HG02763 (cell line): ENCODE measurements around the gene PCGF6.
"Not testable (repeated sequence)": the region's sequence is repeated elsewhere in the genome, so short reads cannot be mapped to it uniquely, and the experiment has no call there.

Source experiments
- ATAC-seq: cut with Tn5 transposase; IDR thresholded peaks from one replicate; pipeline ENCODE4 v1.9.1; 2021; ENCODE audit warnings: mild to moderate bottlenecking, moderate library complexity; ENCODE audit not compliant: unreplicated experiment

The PCGF6 gene, protein sequence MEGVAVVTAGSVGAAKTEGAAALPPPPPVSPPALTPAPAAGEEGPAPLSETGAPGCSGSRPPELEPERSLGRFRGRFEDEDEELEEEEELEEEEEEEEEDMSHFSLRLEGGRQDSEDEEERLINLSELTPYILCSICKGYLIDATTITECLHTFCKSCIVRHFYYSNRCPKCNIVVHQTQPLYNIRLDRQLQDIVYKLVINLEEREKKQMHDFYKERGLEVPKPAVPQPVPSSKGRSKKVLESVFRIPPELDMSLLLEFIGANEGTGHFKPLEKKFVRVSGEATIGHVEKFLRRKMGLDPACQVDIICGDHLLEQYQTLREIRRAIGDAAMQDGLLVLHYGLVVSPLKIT

DNA sequence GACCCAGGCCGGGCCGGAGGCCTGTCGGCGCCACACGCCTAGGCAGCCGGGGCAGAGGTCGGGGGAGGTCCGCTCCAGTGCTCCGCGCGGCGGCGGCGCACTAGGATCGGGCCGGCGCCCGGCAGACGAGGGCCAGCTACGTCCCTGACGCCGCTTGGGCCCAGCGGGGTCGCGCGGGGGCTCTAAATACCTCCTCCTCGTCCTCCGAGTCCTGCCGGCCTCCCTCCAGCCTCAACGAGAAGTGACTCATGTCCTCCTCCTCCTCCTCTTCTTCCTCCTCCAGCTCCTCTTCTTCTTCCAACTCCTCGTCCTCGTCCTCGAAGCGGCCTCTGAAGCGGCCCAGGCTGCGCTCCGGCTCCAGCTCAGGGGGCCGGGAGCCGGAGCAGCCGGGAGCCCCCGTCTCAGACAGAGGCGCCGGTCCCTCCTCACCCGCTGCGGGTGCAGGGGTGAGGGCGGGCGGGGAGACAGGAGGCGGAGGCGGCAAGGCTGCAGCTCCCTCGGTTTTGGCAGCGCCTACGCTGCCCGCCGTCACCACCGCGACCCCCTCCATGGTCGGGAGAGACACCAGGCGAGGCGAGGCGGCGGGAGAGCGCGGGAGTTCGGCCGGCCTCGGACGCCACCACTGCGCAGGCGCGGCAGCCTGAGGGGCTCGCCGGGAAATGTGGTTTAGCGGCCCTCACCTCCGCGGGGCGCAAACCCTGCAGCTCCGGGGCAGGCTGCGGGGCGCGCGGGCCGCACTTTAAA is at the start of gene PCGF6:
Gene PCGF6 (minus strand): TSS at position 624 of the 744 bp plus-strand sequence. CDS start 74 bp downstream, at position 550.
- peak; percentile 73 for ATAC-seq

DNA sequence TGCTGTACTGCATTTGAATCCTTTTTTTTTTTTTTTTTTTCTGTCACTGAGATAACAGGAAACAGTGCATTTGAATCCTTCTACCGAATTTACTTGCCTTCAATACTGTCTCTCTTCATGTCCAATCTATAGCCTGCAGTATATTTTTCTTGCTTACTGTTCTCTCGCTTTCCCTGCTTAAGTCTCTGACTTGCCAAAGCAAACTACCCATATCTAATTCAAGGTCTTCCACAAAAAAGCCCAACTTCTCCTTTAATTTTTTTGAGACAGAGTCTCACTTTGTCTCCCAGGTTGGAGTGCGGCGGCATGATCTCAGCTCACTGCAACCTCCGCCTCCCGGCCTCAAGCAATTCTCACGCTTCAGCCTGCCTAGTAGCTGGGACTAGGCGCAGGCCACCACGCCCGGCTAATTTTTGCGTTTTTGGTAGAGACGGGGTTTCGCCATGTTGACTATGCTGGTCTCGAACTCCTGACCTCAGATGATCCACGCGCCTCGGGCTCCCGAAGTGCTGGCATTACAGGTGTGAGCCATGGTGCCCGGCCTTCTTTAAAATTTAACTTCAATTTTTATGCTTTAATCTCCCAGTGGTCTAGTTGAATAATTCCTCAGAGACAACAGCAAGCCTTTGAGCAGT is 46.4 kb upstream of the PCGF6 start:
- no peak for ATAC-seq

GRCh38 chr10:103396789-103397087 is 45.8 kb upstream of the PCGF6 start:
- ATAC-seq, result no peak

DNA sequence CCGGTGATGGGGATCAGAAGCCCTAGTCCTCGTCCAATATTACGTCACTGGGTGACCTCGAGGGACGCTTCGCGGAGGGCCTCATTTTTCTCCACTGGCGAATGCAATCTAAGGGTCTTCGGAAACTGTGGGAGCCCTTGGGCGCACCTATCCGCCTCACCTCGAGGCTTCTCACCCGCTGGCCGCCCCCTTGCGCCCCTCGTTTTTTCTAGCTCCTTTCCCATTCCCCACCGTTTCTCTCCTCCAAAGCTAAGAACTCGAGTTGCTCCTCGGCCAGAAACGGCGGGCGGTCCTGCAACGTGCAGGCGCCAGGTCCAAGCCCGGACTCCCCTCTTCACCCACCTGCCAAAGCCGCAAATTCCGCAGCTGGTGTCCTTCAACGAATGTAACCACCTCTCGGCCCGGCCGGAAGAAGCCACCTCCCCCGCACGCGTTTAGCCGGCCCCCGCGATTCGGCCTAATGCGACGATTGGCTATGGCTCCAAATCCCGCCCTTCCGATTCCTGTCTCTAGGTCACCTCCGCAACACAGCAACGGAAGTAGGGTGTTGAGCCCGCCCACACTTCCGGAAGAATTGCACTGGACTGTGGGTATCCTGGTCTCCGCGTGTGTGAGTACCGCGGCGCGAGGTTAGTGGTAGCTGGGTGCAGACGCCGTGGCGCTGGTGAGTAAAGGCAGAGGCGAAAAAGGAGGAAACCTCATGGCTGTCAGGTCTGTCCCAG is 45.3 kb upstream of the PCGF6 start, which contains the start of the genes ATP5MK and PDCD11:
Gene ATP5MK (minus strand): TSS at position 409 of the 722 bp plus-strand sequence. CDS start 4,018 bp downstream, outside the sequence.
Gene PDCD11 (plus strand): TSS at position 560 of the 722 bp plus-strand sequence. CDS start 1,801 bp downstream, outside the sequence.
- ATAC-seq, result peak; percentile 97

DNA sequence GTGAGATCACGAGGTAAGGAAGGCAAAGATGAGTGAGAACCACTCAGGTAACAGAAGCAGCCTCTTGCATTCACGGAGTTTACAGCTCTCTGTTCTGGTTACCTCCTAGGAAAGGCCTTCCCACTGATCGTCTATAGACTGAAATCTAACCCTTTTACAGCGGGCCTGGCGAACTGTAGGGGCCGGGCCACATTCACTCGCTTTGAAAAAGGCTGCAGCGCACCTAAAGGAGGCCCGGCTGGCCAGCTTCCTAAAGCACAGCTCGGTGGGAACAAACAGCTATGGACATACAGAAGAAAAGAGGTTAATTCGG is 44.8 kb upstream of the PCGF6 start:
- ATAC-seq, result no peak

DNA sequence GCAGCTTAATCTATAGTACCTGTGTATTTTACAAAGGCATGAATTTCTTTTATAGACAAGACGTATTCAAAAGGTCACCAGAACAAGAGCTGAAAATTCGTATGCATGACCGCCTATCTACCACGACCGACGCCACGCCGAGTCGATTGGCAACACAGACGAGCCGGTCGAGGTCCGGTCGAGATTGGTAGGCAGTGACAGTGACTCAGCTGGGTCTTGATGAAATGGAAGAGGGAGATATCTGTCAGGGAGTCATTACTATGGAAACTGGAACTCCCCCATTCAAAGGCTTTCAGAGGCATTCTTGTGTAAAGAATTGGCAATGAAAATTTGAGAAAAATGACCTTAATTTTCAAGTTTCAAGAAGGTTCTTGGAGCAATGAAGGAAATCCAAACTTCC is 43.2 kb upstream of the PCGF6 start:
- no peak for ATAC-seq

- ATAC-seq, result no peak
These were observed 31.8 kb upstream of the PCGF6 start for GRCh38 chr10:103382769-103383168.

DNA sequence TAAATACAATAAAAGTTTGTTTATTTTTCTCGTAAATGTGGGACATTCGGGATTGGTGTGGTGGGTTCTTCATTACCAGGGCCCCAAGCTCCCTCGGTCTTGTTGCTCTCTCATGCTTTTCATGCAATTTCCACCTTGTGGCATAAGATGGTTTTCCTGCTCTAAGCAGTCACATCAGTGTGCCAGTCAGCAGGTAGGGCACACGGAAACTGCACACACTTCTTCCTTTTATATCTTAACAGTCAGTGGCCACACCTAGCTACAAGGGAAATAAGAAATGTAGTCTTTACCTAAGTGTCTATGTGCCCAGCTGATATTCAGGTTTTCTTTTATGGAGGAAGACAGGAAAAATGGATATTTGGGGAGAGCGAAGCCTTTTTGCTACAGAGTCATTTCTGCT is 23.3 kb upstream of the PCGF6 start:
- no peak for ATAC-seq

- no peak for ATAC-seq
These were observed 22.6 kb upstream of the PCGF6 start for GRCh38 chr10:103373544-103373943.

DNA sequence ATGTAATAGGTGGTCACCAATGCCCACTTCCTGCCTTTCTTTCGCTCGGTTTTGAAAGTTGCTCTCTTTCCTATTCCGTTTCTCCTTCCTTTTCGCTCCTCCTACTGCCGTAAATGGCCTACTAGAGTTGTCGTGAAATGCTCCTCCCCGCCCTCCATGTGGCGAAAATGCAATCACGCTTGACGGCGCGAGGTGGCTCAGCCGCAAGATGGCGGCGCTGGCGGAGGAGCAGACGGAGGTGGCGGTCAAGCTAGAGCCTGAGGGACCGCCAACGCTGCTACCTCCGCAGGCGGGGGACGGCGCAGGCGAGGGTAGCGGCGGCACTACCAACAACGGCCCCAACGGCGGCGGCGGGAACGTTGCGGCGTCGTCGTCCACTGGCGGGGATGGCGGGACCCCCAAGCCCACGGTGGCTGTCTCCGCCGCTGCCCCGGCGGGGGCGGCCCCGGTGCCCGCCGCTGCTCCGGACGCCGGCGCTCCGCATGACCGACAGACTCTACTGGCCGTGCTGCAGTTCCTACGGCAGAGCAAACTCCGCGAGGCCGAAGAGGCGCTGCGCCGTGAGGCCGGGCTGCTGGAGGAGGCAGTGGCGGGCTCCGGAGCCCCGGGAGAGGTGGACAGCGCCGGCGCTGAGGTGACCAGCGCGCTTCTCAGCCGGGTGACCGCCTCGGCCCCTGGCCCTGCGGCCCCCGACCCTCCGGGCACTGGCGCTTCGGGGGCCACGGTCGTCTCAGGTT is 17.0 kb upstream of the PCGF6 start, which contains the start of gene TAF5:
Gene TAF5 (plus strand): TSS at position 195 of the 737 bp plus-strand sequence. CDS start 14 bp downstream, at position 209.
- ATAC-seq, result peak; percentile 58

DNA sequence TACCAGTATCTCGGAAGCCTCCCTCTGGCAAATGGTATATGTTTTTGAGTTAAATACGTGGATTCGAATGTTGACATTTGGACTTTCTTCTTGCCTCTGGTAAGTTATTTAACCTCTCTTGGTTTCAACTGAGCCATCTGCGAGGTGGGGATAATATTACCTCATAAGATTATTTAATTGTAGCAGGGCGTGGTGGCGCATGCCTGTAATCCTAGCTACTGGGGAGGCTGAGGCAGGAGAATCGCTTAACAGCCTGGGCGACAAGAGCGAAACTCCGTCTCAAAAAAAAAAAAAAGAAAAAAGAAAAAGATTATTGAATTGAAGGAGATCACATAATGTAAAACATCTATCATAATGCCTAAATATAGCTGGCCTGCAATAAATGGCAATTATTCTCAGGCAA is 16.4 kb upstream of the PCGF6 start:
- no peak for ATAC-seq

DNA sequence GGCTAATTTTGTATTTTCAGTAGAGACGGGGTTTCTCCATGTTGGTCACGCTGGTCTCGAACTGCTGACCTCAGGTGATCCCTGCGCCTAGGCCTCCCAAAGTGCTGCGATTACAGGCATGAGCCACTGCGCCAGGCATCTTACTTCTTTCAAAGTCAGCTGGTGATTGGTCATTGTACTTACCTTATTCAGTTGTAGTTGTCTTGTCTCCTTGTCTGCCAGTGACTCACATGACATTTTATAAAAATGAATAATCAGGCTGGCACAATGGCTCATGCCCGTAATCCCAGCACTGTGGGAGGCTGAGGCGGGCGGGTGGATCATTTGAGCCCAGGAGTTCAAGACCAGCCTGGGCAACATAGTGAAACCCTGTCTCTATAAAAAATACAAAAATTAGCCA is 9.9 kb upstream of the PCGF6 start:
- ATAC-seq, result not testable (repeated sequence)

GRCh38 chr10:103359493-103359892 is 8.6 kb upstream of the PCGF6 start:
- not testable (repeated sequence) for ATAC-seq

DNA sequence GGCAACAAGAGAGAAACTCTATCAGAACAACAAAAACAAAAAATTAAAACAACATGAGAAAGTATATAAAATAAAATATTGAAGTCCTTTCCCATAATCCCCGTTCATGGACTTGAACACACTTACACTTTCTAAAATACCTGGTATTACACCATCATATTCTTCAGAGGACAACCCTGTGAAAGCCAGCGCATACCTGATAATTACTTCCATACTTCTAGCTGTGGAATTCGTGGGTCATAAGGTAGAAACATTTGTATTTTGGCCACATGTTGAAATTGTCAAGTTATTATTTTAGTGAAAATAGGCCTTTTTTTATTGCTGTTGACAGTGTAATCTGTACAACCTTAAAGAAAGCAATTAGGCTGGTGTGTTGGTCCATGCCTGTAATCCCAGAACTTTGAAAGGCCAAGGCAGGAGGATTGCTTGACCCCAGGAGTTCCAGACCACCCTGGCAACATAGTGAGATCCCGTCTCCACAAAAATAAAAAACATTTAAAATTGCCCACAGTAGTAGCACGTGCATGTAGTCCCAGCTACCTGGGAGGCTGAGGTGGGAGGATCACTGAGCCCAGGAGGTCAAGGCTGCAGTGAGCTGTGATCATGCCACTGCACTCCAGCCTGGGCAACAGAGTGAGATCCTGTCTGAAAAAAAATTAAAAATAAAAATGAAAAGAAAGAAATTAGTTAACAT is 5.1 kb upstream of the PCGF6 start:
- no peak for ATAC-seq

GRCh38 chr10:103354567-103354966 is 3.6 kb upstream of the PCGF6 start:
- not testable (repeated sequence) for ATAC-seq

- no peak for ATAC-seq
These were observed 2.3 kb upstream of the PCGF6 start for GRCh38 chr10:103353281-103353680.

DNA sequence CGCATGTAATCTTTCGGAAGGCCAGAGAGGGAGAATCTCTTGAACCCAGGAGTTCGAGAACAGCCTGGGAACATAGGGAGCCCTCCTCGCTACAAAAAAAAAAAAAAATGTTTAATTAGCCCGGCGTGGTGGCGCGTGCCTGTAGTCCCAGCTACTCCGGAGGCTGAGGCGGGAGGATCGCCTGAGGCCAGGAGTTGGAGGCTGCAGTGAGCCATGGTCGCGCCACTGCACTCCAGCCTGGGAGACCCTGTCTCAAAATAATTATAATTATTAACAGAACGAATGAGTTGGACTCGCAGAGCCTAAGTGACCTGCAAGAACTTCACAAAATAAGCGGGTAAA is 794 bp downstream of the PCGF6 start:
- ATAC-seq, result no peak

DNA sequence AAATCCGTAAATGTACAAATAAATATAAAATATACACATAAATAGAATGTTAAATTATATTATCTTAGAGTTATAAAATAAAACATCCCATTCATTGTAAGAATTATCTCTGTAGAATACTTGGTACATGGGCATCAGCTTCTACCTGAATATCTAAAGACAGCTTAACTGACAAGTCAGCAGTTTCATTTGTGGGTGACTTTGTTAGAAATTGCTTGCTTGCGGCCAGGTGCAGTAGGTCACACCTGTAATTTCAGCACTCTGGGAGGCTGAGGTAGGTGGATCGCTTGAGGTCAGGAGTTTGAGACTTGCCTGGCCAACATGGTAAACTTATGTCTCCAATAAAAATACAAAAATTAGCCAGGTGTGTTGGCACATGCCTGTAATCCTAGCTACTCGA is 14.6 kb downstream of the PCGF6 start:
- no peak for ATAC-seq

DNA sequence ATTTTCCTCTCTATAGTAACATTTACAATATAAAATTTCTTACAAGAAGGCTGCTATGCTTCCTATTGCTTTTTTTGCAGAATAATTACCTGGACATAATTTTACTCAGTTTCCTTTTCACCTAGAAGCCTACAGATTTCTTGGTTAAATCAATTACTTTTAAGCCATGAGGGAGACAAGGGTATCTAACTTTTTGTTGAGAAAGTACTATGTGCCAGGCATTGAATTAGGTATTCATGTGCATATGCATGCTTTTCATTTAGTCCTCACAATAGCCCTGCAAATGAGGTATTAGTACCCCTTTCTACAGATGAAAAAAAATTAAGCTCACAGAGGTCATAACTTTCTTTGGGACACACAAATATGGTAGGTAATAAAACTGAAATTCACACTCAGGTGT is 16.4 kb downstream of the PCGF6 start:
- no peak for ATAC-seq

GRCh38 chr10:103333934-103334520 is 16.9 kb downstream of the PCGF6 start:
- ATAC-seq, result no peak
